HG02763 (cell line): ENCODE data around the gene TTC31.
"Not testable (repeated sequence)": the region's sequence is repeated elsewhere in the genome, so short reads cannot be mapped to it uniquely, and the experiment has no call there.

ENCODE experiments used
- ATAC-seq: cut with Tn5 transposase; IDR thresholded peaks from one replicate; pipeline ENCODE4 v1.9.1; 2021; ENCODE audit warnings: mild to moderate bottlenecking, moderate library complexity; ENCODE audit not compliant: unreplicated experiment

Gene TTC31

DNA sequence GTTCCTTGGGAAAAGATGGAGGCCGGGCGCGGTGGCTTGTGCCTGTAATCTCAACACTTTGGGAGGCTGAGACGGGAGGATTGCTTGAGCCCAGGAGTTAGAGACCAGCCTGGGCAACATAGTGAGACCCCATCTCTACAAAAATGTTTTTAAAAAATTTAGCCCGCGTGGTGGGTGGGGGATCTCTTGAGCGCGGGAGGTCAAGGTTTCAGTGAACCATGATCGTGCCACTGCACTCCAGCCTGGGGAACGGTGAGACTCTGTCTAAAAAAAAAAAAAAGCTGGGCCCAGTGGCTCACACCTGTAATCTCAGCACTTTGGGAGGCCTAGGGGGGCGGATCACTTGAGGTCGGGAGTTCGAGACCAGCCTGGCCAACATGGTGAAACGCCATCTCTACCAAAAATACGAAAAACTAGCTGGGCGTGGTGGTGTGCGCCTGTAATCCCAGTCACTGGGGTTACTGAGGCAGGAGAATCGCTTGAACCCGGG lies 839 bp downstream of the TTC31 start:
- ATAC-seq, result not testable (repeated sequence)

- no peak for ATAC-seq
Measured at GRCh38 chr2:74486141-74486540, 3.3 kb downstream of the TTC31 start.

DNA sequence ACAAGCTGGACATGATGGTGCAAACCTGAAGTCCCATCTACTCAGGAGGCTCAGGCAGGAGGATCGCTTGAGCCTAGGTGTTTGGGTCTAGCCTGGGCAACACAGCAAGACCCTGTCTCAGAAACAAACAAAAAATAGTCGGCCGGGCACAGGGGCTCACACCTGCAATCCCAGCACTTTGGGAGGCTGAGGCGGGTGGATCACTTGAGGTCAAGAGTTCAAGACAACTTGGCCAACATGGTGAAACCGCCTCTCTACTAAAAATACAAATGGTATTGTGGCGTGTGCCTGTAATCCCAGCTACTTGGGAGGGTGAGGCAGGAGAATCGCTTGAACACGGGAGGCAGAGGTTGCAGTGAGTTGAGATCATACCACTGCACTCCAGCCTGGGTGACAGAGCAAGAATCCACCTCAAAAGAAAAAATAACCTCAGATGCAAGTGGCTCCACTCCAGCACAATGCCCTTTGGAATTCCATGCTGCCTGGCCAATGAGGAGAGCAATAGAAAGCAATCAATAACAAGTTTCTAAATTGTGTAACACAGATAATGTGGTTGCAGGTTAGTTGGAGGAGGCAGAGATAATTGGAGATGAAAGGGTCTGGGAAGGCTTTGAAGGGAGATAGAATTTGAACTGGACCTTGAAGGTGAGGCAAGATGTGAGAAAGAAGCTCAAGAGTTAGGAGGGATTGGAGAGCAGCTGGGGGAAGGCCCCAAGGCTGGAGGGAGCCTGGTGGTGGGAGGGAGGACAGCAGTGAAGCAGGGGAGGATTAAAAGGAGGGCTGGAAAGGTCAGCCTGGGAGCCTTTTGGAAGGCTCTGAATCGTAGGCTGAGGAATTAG lies 6.0 kb downstream of the TTC31 start:
- no peak for ATAC-seq

DNA sequence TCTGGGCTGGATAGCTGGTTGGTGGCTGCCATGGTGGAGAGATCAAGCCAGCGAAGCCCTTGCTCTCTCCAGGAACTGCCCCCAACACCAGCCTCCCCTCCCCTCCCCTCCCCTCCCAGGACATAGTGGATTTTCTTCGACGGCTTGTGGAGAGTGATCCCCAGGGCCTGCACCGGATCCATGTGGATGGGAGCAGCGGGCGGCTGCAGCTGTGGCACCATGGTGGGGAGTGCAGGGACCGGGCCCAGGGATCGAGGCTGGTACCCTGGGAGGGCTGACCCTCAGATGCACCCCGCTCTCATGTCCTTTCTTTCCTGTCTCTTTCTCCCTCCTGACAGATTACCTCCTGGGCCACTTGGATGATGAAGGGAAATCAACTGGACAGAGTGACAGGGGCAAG lies 7.0 kb downstream of the TTC31 start:
- no peak for ATAC-seq

DNA sequence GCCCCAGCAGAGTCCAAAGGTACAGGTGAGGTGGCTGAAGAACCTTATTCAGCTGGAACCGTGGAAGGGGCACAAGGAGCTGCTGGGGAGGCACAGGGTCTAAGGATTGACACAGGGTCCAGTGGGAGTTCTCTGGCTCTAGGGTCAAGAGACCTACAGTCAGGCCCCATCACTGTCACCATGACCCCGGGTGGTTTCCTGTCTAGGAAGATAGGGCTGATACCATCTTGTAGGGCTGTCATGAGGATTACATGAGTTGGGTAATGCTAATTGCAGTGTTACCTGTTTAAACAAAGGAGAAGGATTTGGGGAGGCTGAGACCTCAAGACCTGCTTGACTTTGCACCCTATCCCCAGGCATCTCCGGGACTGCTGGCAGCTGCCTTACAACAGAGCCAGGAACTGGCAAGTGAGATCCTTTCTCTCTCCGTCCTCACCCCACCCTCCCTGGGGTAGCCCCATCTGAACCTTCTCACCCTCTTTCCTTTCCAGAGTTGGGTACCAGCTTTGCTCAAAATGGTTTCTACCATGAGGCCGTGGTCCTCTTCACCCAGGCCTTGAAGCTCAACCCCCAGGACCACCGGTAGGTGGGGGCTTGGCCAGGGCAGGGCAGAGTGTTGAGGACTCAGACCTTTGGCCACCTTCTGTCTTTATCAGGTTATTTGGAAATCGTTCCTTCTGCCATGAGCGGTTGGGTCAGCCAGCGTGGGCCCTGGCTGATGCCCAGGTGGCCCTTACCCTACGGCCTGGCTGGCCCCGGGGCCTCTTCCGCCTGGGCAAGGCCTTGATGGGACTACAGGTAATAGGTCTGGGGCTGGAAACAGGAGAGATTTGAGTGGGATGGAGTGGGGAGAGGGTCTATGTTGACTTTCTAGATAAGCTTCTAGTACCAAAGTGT lies 9.0 kb downstream of the TTC31 start:
- no peak for ATAC-seq

DNA sequence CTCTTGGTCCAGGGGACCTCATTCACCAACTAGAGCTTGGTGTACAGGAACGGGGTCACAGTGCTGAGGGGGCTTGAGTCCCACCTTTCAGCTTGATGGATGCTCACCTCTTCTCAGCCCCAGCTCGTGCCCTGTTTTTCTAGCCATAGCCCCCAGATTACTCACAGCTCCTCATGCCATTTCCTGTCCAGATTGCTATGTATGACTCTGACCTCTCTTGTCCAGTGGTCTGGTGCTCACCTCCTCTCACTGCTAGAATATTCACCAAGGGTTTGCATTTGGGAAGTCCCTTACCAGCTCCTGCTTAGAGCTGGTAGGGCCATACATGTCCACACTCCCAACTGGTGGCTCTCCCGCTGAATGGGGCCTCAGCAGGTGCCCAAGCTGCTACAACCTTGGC lies 10.7 kb downstream of the TTC31 start:
- no peak for ATAC-seq

- no peak for ATAC-seq
Measured at GRCh38 chr2:74495440-74495839, 12.6 kb downstream of the TTC31 start.

- ATAC-seq, result no peak
Measured at GRCh38 chr2:74496997-74497776, 14.3 kb downstream of the TTC31 start.

DNA sequence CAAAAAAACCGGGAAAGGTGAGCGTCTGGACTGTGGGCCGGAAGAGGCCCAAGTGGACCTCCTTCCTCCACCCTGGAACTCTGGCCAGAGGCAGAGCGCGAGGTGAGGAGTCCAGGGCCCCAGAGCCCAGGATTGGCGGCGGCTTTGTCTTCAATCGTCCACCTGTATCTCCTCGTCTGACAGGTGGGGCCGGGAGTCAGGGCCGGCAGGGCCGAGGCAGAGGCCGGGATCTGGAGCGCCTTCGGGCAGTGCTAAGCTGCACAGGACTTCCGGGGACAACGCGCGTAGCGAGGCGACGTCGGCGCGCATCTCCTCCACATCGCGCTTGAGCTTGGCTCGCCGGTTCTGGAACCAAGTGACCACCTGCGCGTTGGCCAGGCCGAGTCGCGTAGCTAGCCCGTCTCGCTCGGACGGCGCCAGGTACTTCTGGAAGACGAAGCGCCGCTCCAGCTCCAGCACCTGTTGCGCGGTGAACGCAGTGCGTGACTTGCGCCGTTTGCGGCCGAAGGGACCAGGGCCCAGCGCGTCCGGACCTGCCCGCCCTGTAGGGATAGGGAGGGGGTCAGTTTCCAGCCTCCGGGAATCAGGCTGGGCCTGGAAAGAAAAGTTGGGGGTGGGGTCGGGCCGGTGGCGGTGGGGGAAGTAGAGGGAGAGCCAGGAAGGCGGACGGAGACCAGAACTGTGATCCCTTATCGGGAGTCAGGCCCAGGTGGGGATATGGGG lies 15.1 kb downstream of the TTC31 start:
- no peak for ATAC-seq

DNA sequence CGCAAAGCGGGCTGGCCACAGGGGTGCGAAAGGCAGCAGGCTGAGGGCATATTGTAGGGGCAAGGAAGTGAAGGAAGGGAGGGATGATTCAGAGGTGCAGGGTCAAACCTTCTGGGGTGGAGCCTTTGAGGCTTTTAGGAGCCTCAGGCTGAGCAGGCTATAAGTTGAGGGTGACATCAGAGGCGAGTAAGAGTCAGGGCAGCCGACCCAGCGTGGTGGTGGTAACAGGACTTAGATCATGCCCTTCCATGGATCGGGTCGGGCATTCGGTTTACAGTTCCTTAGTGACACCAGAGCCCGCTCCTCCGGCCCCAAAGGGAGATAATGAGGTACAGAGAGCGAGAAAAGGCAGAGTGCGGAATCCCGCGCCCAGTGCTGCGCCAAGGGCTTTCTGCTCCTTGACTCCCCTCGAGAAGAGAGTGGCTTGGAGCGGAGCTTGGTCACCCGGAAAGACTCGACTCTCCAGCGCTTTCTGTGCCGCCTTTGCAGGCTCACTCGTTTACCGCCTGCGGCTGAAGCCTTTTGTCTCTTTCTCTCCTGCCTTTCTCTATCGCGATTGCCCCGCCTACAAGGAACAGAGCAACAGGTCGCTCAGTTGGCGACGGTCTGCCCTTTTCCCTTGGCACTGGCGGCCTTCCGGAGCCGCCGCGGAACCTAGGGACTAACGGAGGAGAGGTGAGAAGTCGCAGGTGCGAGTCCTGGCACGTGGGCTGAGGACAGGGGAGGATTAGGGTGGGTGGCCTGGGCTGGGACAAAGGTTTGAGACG lies 15.8 kb downstream of the TTC31 start:
- ATAC-seq, result no peak

- no peak for ATAC-seq
Measured at GRCh38 chr2:74499267-74499939, 16.5 kb downstream of the TTC31 start, which contains the start of gene LBX2. LBX2 (minus strand) TSS chr2:74499603; CDS start chr2:74499537, 66 bp downstream.

DNA sequence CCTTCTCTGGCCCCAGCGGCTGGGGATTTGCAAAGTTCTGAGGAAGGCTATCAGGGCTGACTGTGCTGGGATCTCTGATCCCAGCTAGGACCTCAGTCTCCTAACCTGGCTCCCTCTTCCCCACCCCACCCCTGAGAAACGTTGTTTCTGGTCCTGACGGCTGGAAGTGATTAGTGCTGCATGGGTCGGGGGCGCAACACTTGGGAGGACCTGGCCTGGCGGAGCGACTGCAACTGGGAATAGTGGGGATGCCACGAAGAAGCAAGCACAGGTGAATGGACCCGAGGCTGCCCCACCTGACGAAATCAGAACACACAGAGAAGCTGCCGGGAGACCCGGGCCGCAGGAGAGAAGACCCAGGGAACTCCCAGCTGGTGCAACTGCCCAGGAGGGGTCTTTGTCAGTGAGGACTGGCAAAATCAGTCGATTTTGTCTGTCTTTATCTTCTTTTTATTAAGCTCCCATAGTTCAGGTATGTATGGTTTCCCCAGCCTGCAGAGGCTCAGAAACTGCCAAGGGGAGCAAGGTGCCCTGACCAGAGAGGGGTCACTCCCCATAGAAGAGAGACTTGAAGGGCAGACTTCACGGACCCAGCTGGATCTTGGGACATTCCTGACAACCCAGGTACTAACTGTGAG lies 17.2 kb downstream of the TTC31 start:
- no peak for ATAC-seq

DNA sequence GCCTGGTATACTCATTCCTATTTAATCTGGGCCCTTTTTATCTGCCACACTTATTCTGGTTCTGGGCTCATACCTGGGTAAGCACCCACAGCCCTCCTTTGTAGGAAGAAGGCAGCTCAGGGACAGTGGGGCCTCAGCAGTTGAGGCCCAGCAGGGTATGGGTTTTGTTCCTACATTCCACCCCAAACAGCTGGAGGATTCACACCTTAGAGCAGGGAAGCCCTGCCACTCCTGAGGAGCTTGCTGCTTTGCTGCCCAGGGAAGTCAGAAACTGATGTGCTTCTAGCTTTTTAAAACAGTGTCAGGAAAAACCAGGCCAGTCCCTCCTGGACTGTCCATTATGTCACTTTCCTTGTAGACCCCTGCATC lies 17.7 kb downstream of the TTC31 start:
- ATAC-seq, result no peak

- ATAC-seq, result no peak
Measured at GRCh38 chr2:74501335-74502071, 18.6 kb downstream of the TTC31 start.

- no peak for ATAC-seq
Measured at GRCh38 chr2:74502147-74502719, 19.4 kb downstream of the TTC31 start.

GRCh38 chr2:74502720-74503505 lies 20.0 kb downstream of the TTC31 start:
- peak; percentile 27 for ATAC-seq
